ENCODE results near the gene C1orf159. TPM values are rescaled to one million over a fixed set of nuclear protein-coding genes. Genes with fewer than 3 reads are reported as not detected.

The C1orf159 gene
- total RNA-seq, 2 donors from 2014 or later = 23.1 to 29.5 TPM

- no peak overlapping the region for H3K4me3 ChIP-seq (ENCODE audit: low read length)
- Mint-ChIP-seq H3K36me3 (ENCODE audit: low read depth) (peaks cover under 1% of the 10 kb centered on the region), H3K4me3 (no peak overlapping the region), H3K4me1 (no peaks in the 10 kb centered on the region), H3K27me3 (ENCODE audit: insufficient read depth) (no peaks in the 10 kb centered on the region), H3K27ac (peak overlapping the region; percentile 21), H3K9me3 (no peaks in the 10 kb centered on the region)
- H3K9me3 ChIP-seq (ENCODE audit: control insufficient read depth, low read length) = no peaks in the 10 kb centered on the region
- TF ChIP-seq CTCF (conservative IDR thresholded peaks at IDR 0.05) = no peak
- 93 to 96% methylated on average over 14 to 29 of the region's 39 CpGs for WGBS, 2 experiments (ENCODE audit: insufficient coverage in 1 of 2, insufficient read length in 1 of 2)
- no peak overlapping the region for H3K27ac ChIP-seq (ENCODE audit: low read depth, low read length)
- no peaks in the 10 kb centered on the region for H3K27me3 ChIP-seq (ENCODE audit: control insufficient read depth, insufficient read depth, low read length, poor library complexity, severe bottlenecking)
- no peaks in the 10 kb centered on the region for H3K36me3 ChIP-seq (ENCODE audit: control insufficient read depth, insufficient read depth, low read length)
- no peaks in the 10 kb centered on the region for H3K4me1 ChIP-seq (ENCODE audit: control insufficient read depth, insufficient read depth, low read length)
- H3K9ac ChIP-seq (ENCODE audit: extremely low read depth, low read length, poor library complexity, severe bottlenecking) = no peak overlapping the region
- peak; percentile 38 for DNase-seq
Measured at GRCh38 chr1:1088029-1088800, 27.7 kb downstream of the C1orf159 start.

GRCh38 chr1:1087351-1088028, 28.4 kb downstream of the C1orf159 start:
- Histone ChIP-seq H3K4me3 (ENCODE audit: low read length) (no peak overlapping the region), H3K9ac (ENCODE audit: extremely low read depth, low read length, poor library complexity, severe bottlenecking) (no peak overlapping the region), H3K27me3 (ENCODE audit: control insufficient read depth, insufficient read depth, low read length, poor library complexity, severe bottlenecking) (no peaks in the 10 kb centered on the region), H3K9me3 (ENCODE audit: control insufficient read depth, low read length) (no peaks in the 10 kb centered on the region), H3K36me3 (ENCODE audit: control insufficient read depth, insufficient read depth, low read length) (no peaks in the 10 kb centered on the region), H3K27ac (ENCODE audit: low read depth, low read length) (no peak overlapping the region), H3K4me1 (ENCODE audit: control insufficient read depth, insufficient read depth, low read length) (no peaks in the 10 kb centered on the region)
- no peak overlapping the region for H3K27ac Mint-ChIP-seq
- H3K4me3 Mint-ChIP-seq = no peak overlapping the region
- H3K9me3 Mint-ChIP-seq = no peaks in the 10 kb centered on the region
- no peaks in the 10 kb centered on the region for H3K27me3 Mint-ChIP-seq (ENCODE audit: insufficient read depth)
- TF ChIP-seq CTCF (conservative IDR thresholded peaks at IDR 0.05) = no peak
- WGBS, 2 experiments (ENCODE audit: insufficient coverage in 1 of 2, insufficient read length in 1 of 2) = 93 to 94% methylated on average over 35 to 38 of the region's 38 CpGs
- peaks cover 2% of the 10 kb centered on the region for H3K36me3 Mint-ChIP-seq (ENCODE audit: low read depth)
- no peak for DNase-seq
- no peaks in the 10 kb centered on the region for H3K4me1 Mint-ChIP-seq

GRCh38 chr1:1086911-1087341, 29.0 kb downstream of the C1orf159 start:
- no peak overlapping the region for H3K9ac ChIP-seq (ENCODE audit: extremely low read depth, low read length, poor library complexity, severe bottlenecking)
- H3K4me3 Mint-ChIP-seq = no peak overlapping the region
- H3K4me3 ChIP-seq (ENCODE audit: low read length) = no peak overlapping the region
- H3K27ac Mint-ChIP-seq = no peak overlapping the region
- no peak for TF ChIP-seq CTCF (conservative IDR thresholded peaks at IDR 0.05)
- no peaks in the 10 kb centered on the region for H3K27me3 Mint-ChIP-seq (ENCODE audit: insufficient read depth)
- H3K36me3 ChIP-seq (ENCODE audit: control insufficient read depth, insufficient read depth, low read length) = no peaks in the 10 kb centered on the region
- no peaks in the 10 kb centered on the region for H3K9me3 ChIP-seq (ENCODE audit: control insufficient read depth, low read length)
- H3K27ac ChIP-seq (ENCODE audit: low read depth, low read length) = no peak overlapping the region
- no peaks in the 10 kb centered on the region for H3K9me3 Mint-ChIP-seq
- no peaks in the 10 kb centered on the region for H3K4me1 ChIP-seq (ENCODE audit: control insufficient read depth, insufficient read depth, low read length)
- peaks cover 2% of the 10 kb centered on the region for H3K36me3 Mint-ChIP-seq (ENCODE audit: low read depth)
- 92 to 97% methylated on average over 12 to 17 of the region's 17 CpGs for WGBS, 2 experiments (ENCODE audit: insufficient coverage in 1 of 2, insufficient read length in 1 of 2)
- DNase-seq = no peak
- no peaks in the 10 kb centered on the region for H3K4me1 Mint-ChIP-seq
- H3K27me3 ChIP-seq (ENCODE audit: control insufficient read depth, insufficient read depth, low read length, poor library complexity, severe bottlenecking) = no peaks in the 10 kb centered on the region
